Fibroblast of villous mesenchyme (primary cell): ENCODE results near the gene HCN2. TPM values are rescaled to one million over a fixed set of nuclear protein-coding genes. Genes with fewer than 3 reads are reported as not detected.

Experiments used
- DNase-seq: peaks from one replicate; pipeline ENCODE4 v3.0.0-alpha.2; 2010; ENCODE audit warnings: low read depth
- H3K4me3 ChIP-seq: 2 replicates; pipeline ENCODE4 v1.5.1; 2011; ENCODE audit warnings: low read depth, mild to moderate bottlenecking, low read length
- CTCF ChIP-seq: IDR thresholded peaks from 2 replicates; pipeline ENCODE4 v1.5.1; 2012; ENCODE audit warnings: low read depth, mild to moderate bottlenecking, low read length; ENCODE audit not compliant: insufficient read depth
- total RNA-seq: library from RNA; depleted of rRNA; stranded (reverse); fragments of >200 nt; gene quantifications from 2 replicates; pipeline ENCODE4 v1.2.3, GENCODE V29; 2012

The HCN2 gene
- 0.32 and 0.86 TPM in 2 replicates for total RNA-seq

DNA sequence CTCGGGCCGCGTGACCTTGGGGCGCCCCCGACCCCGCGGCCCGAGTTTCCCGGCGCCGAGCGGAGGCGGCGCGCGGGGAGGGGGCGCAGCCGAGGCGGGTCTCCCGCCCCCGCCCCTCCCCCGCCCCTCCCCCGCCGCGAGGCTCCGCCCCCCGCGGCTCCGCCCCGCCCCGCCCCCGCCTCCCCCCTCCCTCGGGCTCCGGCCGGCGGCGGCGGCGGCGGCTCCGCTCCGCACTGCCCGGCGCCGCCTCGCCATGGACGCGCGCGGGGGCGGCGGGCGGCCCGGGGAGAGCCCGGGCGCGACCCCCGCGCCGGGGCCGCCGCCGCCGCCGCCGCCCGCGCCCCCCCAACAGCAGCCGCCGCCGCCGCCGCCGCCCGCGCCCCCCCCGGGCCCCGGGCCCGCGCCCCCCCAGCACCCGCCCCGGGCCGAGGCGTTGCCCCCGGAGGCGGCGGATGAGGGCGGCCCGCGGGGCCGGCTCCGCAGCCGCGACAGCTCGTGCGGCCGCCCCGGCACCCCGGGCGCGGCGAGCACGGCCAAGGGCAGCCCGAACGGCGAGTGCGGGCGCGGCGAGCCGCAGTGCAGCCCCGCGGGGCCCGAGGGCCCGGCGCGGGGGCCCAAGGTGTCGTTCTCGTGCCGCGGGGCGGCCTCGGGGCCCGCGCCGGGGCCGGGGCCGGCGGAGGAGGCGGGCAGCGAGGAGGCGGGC is at the start of gene HCN2:
Gene HCN2 (plus strand): TSS at position 189 of the 703 bp plus-strand sequence. CDS start 65 bp downstream, at position 254.
- peak within 1 kb of the TSS; percentile 15 for H3K4me3 ChIP-seq
- DNase-seq = no peak
- TF ChIP-seq CTCF = no peak

DNA sequence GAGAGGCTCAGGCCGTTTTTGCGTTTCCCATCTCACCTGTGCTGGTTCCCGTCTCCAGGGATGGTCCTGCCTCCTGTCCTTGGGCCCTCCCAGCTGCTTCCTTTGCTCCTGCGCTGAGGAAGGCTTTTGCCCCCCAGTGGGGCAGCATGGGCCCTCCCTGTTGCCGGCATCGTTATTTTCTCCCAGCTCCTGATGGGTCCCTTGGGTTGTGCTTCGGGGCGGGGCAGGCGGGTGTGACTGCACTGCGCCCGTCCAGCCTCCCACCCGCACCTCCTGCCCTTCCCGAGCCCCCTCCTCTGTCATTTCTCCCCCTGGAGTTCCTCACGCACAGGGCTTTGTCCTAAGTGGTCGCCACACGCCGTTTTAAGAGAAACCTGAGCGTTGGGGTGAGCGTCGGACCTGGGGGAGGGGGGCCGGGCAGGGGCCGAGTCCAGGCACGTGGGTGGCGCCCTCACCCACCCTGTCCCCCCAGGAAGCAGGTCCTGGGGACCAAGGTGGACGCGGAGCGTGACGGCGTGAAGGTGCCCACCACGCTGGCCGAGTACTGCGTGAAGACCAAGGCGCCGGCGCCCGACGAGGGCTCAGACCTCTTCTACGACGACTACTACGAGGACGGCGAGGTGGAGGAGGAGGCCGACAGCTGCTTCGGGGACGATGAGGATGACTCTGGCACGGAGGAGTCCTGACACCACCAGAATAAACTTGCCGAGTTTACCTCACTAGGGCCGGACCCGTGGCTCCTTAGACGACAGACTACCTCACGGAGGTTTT is 48.6 kb upstream of the HCN2 start:
- no peak overlapping the region for H3K4me3 ChIP-seq
- TF ChIP-seq CTCF = no peak
- no peak for DNase-seq

- no peak for DNase-seq
- no peak for TF ChIP-seq CTCF
- no peak overlapping the region for H3K4me3 ChIP-seq
These were observed 48.0 kb upstream of the HCN2 start for GRCh38 chr19:541699-542098.

DNA sequence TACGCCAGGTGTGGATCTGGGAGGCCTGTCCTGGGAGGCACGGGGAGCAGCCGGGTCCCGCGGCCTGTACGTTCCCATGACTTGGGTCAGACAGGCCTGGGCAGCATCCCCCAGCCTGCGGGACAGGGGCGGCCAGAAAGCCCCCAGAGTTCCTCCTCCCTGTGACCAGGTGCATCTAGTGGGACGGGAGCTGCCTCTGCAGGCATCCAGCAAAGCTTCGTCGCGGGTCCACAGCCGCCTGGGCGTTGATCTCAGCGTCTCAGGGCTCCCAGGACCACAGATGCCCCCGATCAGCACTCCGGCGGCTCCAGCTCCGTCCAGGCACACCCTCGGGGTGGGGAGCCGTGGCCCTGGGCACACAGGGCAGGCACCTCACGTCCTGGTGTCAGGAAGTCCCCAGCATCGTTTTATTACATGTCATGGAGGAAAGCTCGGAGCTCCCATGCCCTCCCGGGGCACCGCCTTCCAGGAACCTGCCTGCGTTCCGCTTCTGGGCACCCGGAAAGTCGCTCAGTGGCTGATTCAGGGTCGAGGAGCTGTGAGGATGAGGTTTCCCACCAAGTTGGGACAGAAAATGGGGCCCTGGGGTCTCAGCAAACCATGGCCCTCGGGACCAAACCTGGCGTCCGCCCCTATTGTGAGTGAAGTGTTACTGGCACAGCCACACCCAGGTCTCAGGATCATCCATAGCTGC is 47.4 kb upstream of the HCN2 start:
- no peak overlapping the region for H3K4me3 ChIP-seq
- no peak for TF ChIP-seq CTCF
- no peak for DNase-seq

DNA sequence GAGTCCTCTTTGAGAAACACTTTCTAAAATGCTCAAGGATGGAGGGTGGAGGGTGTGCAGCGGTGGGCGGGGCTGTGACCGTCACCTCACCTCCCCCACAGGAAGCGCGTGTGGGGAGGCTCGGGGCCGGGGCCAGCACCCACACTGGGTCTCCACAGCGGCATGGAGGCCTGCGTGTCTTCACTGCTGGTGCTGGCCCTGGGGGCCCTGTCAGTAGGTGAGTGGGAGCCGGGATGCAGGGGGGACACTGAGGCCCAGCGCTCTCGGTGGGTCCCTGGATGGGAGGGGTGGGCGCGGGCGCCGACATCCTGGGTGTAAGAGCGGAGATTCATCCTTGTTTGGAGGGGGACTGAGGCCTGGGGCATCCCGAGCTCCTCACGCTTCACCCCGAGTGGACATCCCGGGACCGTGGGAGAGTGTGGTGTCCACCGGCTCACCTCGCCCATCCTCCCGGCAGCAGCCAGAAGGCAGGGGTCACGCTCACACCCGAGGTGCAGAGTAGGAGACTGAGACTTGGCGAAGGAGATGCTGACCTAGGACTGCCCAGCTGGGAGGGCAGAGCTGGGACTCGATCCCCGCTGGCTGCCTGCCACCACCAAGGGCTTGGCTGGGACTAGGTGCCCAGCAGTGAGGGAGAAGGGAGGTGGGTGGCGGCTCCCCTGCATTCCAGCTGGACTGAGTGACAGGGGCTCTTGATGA is 45.6 kb upstream of the HCN2 start, which contains the start of gene GZMM:
Gene GZMM (plus strand): TSS at position 144 of the 699 bp plus-strand sequence. CDS start 19 bp downstream, at position 163.
- TF ChIP-seq CTCF = no peak
- H3K4me3 ChIP-seq = peak within 1 kb of the TSS; percentile 21
- no peak for DNase-seq

GRCh38 chr19:547117-547516 is 42.6 kb upstream of the HCN2 start:
- no peak for TF ChIP-seq CTCF
- H3K4me3 ChIP-seq = no peak overlapping the region

More at GRCh38 chr19:547117-547516, 42.6 kb upstream of the HCN2 start:
- no peak for DNase-seq
